ENCODE results near the gene UQCC5.
A peak's percentile ranks its signal among the peaks of the same experiment; 100 is the strongest.

The UQCC5 gene

DNA sequence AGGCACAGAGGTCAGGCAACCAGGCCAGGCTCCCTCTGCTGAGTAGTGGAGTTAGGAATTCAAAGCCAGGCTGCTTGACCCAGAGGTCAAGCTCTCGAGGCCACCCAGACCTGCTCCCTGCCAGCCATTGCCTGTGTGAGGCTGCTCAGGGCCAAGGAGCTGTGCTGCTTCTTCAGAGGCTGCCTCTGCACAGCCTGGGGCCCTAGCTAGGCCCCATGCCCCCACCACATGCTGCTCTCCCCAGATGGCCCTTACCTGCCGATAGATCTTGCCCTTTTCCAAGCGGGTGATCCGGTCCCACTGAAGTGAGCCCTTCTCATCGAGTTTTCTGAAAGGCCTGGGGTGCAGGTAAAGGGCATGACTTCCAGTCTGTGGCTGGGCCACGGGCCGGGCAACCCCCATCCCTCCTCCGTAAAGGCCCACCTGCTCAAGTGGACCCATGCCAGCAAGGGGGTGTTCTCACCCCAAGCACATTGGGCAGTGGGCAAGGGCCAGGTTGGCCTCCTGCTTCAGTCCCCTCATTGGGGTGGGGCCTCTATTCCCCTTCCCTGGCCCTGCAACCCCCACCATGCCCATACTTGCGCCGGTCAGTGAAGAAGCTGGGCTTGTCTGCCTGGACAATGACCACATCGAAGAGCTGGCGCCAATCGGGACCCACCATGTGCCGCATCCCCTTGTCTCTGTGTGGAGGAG is 9.2 kb upstream of the UQCC5 start:
- TF ChIP-seq ZNF70 (CRISPR knock-in tag; IDR thresholded peaks at IDR 0.05) (no peak), BACH2 (CRISPR knock-in tag; IDR thresholded peaks at IDR 0.05; ENCODE audit: borderline replicate concordance) (no peak), ZNF8 (CRISPR knock-in tag; IDR thresholded peaks at IDR 0.05) (no peak), ARNTL (CRISPR knock-in tag; IDR thresholded peaks at IDR 0.05; ENCODE audit: borderline replicate concordance, low read depth) (no peak)
- no peak for ATAC-seq

DNA sequence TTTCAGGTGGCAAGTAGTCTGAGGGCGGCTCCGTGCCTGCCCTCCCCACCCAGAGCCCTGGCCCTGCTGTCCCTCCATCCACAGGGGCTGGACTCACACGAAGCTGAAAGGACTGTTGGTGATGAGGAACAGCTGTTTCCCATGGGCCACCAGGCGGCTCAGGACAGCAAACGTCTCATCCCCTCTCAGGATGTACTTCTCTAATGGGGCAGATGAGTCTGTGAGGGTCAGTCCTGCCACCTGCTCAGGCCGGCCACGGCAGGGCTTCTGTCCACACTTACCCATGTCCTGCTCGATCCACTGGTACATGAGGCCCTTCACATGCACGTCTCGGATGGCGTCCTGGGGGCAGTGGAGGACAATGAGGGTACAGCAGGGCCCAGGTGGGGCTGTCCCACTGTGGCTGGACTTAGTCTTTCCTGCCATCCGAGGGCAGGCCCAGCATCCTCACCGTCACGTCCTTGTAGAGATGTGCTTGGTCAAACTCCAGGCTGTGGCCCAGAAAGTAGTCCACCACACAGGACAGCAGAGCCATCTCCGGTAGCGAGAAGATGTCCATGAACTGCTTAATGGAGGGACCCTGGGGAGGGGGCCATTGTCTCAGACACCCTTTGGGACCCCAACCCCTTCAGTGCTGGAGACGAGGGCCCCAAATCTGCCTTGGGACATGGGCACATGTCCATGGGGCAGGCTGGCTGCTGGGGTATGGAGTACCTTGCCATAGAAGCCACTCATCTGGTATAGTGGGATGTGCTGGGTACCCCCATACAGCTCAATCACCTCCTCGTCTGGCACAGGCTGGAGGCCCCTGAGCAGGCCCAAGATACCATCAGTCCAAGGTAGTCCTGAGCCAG is 8.4 kb upstream of the UQCC5 start:
- TF ChIP-seq ZC3H10 (CRISPR knock-in tag; IDR thresholded peaks at IDR 0.05) (no peak), BACH2 (CRISPR knock-in tag; IDR thresholded peaks at IDR 0.05; ENCODE audit: borderline replicate concordance) (no peak), ZNF70 (CRISPR knock-in tag; IDR thresholded peaks at IDR 0.05) (no peak), PPARA (CRISPR knock-in tag; IDR thresholded peaks at IDR 0.05; ENCODE audit: borderline replicate concordance) (no peak), RARB (CRISPR knock-in tag; IDR thresholded peaks at IDR 0.05) (no peak), OSR1 (CRISPR knock-in tag; IDR thresholded peaks at IDR 0.05) (no peak), ARNTL (CRISPR knock-in tag; IDR thresholded peaks at IDR 0.05; ENCODE audit: borderline replicate concordance, low read depth) (no peak), ZNF565 (CRISPR knock-in tag; conservative IDR thresholded peaks at IDR 0.05; ENCODE audit: low read depth) (no peak), TOX (CRISPR knock-in tag; IDR thresholded peaks at IDR 0.05; ENCODE audit: borderline replicate concordance) (no peak)
- TF ChIP-seq, protein P1, sequence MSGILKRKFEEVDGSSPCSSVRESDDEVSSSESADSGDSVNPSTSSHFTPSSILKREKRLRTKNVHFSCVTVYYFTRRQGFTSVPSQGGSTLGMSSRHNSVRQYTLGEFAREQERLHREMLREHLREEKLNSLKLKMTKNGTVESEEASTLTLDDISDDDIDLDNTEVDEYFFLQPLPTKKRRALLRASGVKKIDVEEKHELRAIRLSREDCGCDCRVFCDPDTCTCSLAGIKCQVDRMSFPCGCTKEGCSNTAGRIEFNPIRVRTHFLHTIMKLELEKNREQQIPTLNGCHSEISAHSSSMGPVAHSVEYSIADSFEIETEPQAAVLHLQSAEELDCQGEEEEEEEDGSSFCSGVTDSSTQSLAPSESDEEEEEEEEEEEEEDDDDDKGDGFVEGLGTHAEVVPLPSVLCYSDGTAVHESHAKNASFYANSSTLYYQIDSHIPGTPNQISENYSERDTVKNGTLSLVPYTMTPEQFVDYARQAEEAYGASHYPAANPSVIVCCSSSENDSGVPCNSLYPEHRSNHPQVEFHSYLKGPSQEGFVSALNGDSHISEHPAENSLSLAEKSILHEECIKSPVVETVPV (CRISPR knock-in tag; IDR thresholded peaks at IDR 0.05), result no peak
- TF ChIP-seq, protein P2, sequence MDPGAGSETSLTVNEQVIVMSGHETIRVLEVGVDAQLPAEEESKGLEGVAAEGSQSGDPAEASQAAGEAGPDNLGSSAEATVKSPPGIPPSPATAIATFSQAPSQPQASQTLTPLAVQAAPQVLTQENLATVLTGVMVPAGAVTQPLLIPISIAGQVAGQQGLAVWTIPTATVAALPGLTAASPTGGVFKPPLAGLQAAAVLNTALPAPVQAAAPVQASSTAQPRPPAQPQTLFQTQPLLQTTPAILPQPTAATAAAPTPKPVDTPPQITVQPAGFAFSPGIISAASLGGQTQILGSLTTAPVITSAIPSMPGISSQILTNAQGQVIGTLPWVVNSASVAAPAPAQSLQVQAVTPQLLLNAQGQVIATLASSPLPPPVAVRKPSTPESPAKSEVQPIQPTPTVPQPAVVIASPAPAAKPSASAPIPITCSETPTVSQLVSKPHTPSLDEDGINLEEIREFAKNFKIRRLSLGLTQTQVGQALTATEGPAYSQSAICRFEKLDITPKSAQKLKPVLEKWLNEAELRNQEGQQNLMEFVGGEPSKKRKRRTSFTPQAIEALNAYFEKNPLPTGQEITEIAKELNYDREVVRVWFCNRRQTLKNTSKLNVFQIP (CRISPR knock-in tag; IDR thresholded peaks at IDR 0.05; ENCODE audit: borderline replicate concordance, low read depth), result no peak
- no peak for ATAC-seq

DNA sequence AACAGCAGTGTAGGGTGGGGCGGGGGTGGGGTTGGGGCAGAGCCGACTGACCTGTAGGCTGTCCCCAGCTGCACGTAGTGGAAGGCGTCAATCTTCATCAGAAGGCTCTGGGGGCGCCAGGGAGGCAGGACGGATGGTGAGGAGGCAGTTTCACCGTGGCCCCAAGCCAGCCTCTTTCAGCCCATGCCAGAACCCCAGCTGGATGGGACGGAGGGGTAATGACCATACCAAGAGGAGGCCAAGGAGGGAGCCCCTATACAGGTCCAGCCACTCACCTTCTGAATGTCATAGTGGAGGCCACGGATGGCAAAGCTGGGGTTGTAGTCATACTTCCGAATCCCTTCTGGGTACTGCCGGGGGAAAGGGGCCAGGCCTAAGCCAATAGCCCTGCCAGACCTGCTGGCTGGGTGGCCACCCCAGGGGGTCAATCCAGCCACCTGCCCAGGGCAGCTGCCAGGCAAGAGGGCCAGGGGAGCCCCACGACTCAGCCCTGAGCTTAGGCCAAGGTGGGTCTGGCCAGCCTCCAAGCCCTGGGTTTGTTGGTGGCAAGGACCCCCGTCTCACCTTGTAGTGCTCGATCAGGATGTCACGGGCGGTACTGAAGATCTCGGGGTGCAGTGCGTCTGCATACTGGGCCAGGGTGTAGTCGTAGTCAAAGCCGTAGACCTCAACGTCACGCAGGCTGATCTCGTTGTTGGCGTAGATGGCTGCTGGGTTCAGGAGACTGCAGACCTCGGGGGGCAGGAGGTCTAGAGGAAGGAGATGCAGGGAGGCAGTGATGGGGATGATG is 7.6 kb upstream of the UQCC5 start:
- TF ChIP-seq CSDC2 (CRISPR knock-in tag; IDR thresholded peaks at IDR 0.05), result no peak
- TF ChIP-seq OSR1 (CRISPR knock-in tag; IDR thresholded peaks at IDR 0.05), result no peak
- TF ChIP-seq BACH2 (CRISPR knock-in tag; IDR thresholded peaks at IDR 0.05; ENCODE audit: borderline replicate concordance), result no peak
- ATAC-seq, result no peak

DNA sequence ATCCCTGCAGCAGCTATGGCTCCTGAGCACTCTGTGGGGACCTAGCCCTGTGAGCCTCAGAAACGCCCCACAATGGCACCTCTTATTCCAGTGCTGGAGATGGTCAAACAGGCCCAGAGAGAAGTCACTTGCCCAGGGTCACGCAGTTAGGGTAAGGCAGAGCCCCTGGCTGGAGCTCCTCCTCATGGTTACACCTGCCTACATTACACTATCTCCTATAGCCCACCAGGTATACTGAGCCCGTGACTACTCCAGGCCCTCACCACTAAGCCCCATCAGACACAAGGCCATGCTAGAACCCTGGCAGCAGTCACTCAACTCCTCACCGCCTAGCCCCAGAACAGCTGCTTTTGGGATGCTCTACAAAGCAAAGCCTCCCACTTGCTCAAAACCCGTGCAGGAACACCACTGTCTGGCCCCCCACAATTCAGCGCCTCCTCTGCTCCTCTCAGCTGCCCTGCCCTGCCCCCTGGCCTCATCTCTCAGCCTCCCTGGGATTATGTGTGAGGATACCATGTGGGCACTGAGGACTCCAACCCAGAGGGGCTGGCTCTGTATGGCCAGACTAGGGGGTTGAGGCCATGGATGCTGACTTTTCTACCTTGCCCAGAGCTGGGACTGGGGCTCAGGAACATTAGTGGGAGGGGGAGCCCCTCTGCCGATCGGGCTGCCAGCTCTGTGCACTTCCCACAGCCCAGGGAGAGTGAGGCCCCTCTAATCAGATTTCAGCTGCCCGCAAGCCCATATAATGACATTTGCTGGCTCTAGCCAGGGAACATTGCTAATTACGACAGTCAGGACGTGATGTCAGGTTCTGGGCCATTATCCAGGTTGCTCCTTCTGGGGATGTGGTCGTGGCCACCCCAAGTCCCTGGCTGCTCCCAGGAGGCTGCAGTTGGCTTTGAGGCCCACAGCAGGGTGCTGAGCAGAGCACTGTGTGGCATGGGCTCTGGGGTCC is 6.8 kb upstream of the UQCC5 start:
- peak; percentile 15; the same call in 2 of the 3 replicates for ATAC-seq
- TF ChIP-seq TCF4 (CRISPR knock-in tag; IDR thresholded peaks at IDR 0.05; ENCODE audit: borderline replicate concordance) (peak; percentile 49; the same call in 1 of the 2 replicates), ISL1 (CRISPR knock-in tag; IDR thresholded peaks at IDR 0.05) (peak; percentile 54), ZFP30 (CRISPR knock-in tag; IDR thresholded peaks at IDR 0.05) (no peak), ESRRG (CRISPR knock-in tag; IDR thresholded peaks at IDR 0.05) (no peak), ZFP3 (CRISPR knock-in tag; IDR thresholded peaks at IDR 0.05) (peak; percentile 59), OSR1 (CRISPR knock-in tag; IDR thresholded peaks at IDR 0.05) (no peak), PPARA (CRISPR knock-in tag; IDR thresholded peaks at IDR 0.05; ENCODE audit: borderline replicate concordance) (no peak), GLIS3 (CRISPR knock-in tag; IDR thresholded peaks at IDR 0.05) (no peak)
- TF ChIP-seq, protein P1 (CRISPR knock-in tag; IDR thresholded peaks at IDR 0.05), result no peak
- TF ChIP-seq, protein P3, sequence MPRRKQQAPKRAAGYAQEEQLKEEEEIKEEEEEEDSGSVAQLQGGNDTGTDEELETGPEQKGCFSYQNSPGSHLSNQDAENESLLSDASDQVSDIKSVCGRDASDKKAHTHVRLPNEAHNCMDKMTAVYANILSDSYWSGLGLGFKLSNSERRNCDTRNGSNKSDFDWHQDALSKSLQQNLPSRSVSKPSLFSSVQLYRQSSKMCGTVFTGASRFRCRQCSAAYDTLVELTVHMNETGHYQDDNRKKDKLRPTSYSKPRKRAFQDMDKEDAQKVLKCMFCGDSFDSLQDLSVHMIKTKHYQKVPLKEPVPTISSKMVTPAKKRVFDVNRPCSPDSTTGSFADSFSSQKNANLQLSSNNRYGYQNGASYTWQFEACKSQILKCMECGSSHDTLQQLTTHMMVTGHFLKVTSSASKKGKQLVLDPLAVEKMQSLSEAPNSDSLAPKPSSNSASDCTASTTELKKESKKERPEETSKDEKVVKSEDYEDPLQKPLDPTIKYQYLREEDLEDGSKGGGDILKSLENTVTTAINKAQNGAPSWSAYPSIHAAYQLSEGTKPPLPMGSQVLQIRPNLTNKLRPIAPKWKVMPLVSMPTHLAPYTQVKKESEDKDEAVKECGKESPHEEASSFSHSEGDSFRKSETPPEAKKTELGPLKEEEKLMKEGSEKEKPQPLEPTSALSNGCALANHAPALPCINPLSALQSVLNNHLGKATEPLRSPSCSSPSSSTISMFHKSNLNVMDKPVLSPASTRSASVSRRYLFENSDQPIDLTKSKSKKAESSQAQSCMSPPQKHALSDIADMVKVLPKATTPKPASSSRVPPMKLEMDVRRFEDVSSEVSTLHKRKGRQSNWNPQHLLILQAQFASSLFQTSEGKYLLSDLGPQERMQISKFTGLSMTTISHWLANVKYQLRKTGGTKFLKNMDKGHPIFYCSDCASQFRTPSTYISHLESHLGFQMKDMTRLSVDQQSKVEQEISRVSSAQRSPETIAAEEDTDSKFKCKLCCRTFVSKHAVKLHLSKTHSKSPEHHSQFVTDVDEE (CRISPR knock-in tag; IDR thresholded peaks at IDR 0.05), result peak; percentile 80; the same call in 1 of the 2 replicates

Measured in SK-N-SH treated with all-trans-retinoic acid at 6 μM for 48 hours (cell line).